Daoy (cell line): ENCODE data around the gene CES1. TPM values are rescaled to one million over a fixed set of nuclear protein-coding genes. Genes with fewer than 3 reads are reported as not detected.
"Not testable (repeated sequence)": the region's sequence is repeated elsewhere in the genome, so short reads cannot be mapped to it uniquely, and the experiment has no call there.

Source experiments
- DNase-seq: peaks from one replicate; pipeline ENCODE4 v3.0.0-alpha.2; 2015; ENCODE audit warnings: low read depth
- total RNA-seq: library from RNA; depleted of rRNA; stranded (reverse); fragments of >200 nt; shearing (Covaris generic); gene quantifications from 2 replicates; pipeline ENCODE4 v1.2.3, GENCODE V29; 2014

CES1 gene
- total RNA-seq, 1 experiment from 2014 or later: 0.17 TPM

DNA sequence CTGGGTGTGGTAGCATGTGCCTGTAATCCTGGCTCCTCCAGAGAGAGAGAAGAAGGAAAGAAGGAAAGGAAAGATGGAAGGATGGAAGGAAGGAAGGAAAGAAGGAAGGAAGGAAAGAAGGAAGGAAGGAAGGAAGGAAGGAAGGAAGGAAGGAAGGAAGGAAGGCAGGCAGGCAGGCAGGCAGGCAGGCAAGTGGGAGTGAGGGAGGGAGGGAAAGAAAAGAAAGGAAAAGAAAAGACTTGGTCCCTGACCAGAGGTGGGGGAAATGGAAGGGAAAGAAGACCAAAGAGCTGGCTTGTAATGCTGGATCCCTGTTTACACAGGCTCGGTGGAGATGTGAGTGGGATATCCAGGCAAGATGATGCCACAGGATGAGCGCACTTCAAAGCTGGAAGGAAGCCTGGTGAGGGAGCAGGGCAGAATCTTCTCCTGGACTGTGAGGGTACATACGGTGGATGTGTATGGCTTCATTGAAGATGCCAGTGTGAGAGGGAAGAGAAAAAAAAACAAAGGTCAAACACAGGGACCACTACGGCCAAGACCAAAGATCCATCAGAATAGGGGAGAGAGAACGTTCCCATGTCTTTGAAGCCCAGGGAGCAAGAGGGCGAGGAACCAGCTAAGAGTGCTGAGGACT, 2.1 kb downstream of the CES1 start:
- DNase-seq: no peak

GRCh38 chr16:55829232-55829631, 3.7 kb downstream of the CES1 start:
- not testable (repeated sequence) for DNase-seq

GRCh38 chr16:55828680-55829079, 4.2 kb downstream of the CES1 start:
- DNase-seq: no peak

DNA sequence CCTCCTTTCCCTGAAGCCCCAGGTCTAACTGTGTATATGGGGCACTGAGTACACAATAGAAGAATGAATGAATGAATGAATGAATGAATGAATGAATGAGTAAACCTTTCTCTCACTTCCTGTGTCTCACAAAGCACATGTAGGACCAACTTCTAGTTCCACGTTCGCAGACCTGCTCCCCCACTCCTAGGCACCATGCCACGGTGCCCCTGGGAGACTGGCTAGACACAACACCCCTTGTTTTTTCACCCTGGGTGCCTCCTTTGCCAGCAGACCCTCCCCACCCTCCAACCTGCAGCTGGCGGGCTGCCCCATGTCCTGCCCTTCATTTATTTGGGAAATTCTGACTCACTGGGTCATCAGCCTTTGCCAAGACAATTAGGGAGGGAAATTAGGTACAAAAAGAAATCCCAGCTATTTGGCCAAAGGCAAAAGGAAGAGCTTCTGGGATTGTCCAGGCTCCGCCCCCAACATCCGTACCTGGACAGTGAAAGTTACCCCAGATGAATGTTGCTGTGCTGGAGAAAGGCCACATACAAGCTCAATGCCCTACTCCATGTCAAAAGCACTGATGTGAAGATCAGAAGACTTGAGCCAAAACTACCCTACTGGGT, 7.7 kb downstream of the CES1 start:
- DNase-seq: no peak

DNA sequence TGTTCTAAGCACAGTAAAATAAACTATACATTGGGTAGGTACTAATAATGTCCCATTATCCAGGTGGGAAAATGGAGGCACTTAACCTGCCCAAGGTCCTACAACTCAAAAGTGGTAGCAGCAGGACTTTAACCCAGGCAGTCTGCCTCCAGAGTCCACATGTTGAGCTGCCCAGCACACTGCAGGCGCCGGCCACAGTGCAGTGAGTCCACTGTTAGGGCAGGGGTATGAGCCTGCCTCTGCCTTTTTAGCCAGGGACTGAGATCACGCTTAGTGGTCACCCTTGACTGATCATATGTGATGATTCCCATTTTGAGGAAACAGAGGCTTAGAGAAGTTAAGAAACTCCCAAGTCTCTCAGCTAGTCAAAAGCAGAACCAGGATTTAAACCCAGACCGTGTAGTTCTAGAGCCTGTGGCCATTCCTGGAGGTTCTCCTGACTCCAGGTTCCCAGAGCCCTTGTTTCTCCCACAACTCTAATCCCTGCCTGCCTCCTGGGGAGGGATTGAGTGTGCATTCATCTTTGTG, 8.4 kb downstream of the CES1 start:
- no peak for DNase-seq

DNA sequence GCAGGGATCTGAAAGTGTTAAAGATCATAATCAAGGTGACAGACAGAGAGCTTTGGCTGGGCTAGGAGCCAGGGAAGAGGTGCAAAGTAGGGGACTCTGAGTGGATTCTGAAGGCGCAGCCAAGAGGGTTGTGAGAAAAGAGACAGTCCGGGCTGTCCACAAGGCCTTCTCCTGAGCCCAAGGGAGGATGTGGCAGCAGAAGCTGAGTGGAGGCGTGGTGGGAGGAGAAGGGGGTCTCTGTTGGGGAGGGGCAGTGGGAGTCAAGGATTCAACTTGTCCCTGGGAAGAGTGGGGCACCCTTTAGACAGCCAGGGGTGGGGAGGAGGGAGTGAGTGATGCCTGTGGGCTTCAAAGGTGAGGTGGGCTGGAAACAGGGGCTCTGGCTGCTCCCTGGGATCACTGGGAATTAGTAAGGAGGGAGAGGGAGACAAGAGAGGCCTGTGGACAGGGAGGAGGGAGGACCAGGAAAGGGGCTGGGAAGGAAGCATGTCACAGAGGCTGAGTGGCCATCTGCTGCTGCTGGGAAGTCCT, 10.6 kb downstream of the CES1 start:
- no peak for DNase-seq

DNA sequence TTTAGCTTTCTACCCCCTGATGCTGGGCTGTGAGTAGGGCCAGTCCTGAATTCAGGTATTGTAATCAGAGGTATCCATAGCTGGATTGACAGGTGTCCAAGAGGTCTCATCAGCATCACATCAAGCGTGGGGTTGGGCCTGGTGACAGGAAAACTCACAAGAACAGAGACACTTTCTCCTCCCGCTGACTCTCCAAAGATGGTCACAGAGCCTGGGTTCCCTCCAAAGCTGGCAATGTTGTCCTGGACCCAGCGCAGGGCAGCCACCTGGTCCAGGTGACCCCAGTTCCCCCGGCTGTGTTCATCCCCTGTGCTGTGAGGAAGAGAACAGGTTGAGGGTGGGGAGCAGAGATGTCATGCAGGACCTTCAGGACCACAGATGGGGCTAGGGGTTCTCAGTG, 11.7 kb downstream of the CES1 start:
- no peak for DNase-seq

GRCh38 chr16:55820615-55821014, 12.3 kb downstream of the CES1 start:
- DNase-seq: no peak

DNA sequence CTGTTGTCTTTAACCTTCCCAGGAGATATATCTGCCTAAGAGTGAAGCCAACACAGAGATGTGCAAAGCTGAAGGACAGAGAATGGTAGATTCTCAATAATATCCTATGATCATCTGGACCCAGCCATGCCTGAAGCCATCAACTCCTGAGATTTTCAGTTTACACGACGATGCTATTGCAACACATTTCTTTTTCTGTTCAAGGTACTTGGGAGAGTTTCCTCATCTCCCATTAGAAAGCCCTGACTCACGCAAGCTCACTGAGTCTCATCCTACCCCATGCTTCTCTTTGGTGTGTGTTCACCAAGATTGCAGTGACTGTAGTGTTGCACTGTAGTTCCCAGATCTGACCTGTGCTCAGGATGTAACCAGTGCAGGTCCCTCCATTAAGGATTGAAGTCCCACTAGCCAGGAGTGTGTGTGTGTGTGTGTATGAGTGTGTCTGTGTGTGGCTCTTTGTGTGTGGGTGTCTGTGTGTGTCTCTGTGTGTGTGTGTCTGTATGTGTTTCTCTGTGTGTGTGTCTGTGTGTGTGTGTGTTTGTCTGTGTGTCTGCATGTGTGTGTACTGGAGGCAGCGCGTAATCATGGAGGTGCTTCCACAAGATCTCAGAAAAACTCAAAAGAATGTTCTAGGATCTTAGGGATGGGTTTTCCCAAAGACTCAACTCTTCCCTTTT, 15.5 kb downstream of the CES1 start:
- DNase-seq: no peak

- peak; percentile 45 for DNase-seq
Measured at GRCh38 chr16:55816222-55816621, 16.7 kb downstream of the CES1 start.

DNA sequence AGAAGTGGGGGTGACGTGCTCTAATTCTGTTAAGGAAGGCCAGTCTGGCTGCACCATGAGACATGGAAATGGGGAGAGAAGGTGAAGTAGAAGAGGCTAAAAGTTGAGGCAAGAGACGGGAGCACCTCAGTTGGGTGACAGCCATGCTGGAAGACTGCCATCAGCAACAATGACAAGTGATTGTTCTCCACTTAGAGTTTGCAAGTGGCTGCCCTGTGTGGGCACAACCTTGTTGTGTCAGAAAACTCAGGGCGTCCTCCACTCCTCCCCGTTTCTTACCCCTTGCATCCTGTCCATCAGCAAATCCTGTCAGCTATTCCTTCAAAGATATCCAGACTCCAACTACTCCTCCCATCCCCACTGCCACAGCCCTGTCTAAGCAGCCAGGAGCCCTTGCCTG, 17.6 kb downstream of the CES1 start:
- no peak for DNase-seq

GRCh38 chr16:55814174-55814573, 18.7 kb downstream of the CES1 start:
- not testable (repeated sequence) for DNase-seq

GRCh38 chr16:55813730-55814129, 19.2 kb downstream of the CES1 start:
- DNase-seq: not testable (repeated sequence)

GRCh38 chr16:55812951-55813350, 19.9 kb downstream of the CES1 start:
- DNase-seq: no peak

- no peak for DNase-seq
Measured at GRCh38 chr16:55811811-55812210, 21.1 kb downstream of the CES1 start.

DNA sequence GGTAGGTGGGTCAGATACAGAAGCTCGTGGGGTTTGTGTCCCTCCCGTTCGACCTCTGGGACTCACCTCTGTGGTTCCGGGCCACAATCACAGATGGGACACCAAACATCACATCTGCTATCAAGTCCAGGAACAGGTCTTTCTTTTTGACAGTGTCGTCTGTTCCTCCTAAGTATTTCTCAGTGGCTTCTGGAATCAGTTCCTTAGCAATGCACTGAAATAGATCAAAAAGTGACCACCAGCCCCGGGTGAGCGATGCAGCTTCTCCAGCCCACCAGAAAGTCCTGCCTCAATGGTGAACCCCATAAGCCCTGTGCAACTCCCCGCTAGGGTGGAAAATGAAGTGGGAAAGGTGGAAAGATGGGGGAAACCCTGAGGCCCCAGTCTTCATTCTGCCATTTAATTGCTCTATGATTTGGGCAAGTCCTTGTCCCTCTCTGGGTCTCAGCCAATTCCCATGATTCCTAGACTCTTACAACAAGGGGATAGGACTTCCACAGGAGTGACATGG, 22.4 kb downstream of the CES1 start:
- no peak for DNase-seq

GRCh38 chr16:55809851-55810250, 23.0 kb downstream of the CES1 start:
- DNase-seq: no peak

- no peak for DNase-seq
Measured at GRCh38 chr16:55809386-55809785, 23.5 kb downstream of the CES1 start.

- DNase-seq: not testable (repeated sequence)
Measured at GRCh38 chr16:55808286-55808685, 24.6 kb downstream of the CES1 start.

DNA sequence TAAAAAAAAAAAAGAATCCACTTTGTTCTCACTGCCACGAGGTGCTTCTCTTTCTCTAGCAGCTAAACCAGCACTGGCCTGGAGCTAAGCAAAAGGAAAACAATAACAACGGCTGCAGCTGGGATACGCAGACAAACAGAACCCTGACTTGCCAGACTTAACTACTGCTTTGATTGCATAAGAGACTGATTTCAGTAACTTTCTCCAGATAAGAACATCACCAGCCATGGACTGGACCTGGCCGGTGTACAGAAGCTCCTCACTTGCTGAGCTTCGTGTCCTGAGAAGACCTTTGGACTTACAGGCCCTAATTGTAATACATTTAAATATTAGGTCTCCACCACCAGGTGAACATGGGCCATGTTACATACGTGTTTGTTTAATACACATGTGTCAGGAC, 27.8 kb downstream of the CES1 start:
- DNase-seq: not testable (repeated sequence)

GRCh38 chr16:55803681-55804080, 29.2 kb downstream of the CES1 start:
- DNase-seq: not testable (repeated sequence)

DNA sequence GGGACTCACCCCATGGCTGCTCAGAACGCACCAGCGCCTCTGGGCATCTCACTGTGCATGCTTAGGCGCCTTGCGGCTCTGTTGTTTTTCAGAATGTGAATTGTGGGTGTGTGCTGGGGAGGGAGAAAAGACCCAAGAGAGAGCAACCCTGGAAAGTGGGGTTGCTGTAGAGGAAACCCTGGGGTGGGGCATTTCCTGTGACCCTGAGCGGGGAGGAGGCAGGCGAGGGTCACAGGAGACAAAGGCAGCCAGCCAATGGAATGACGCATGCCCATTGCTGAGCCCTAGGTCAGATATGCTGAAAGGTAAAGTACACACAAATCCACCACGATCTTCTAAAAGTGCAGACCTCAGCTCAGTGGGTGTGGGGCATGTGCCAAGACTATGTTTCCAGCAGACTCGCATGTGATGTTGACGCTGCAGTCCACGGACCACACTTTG, 39.9 kb downstream of the CES1 start:
- not testable (repeated sequence) for DNase-seq
